ENCODE results near the gene TCF7. TPM values are rescaled to one million over a fixed set of nuclear protein-coding genes. Genes with fewer than 3 reads are reported as not detected.

TCF7 gene
- total RNA-seq, 2 experiments from 2014 or later = 19.2 to 21.9 TPM

GRCh38 chr5:134130239-134130945, 15.9 kb downstream of the TCF7 start:
- H3K27me3 Mint-ChIP-seq = peaks cover 37% of the 10 kb centered on the region
- H3K27ac Mint-ChIP-seq = no peak overlapping the region
- peaks cover 72% of the 10 kb centered on the region for H3K4me1 Mint-ChIP-seq
- DNase-seq = no peak
- ChIA-PET POLR2A (interaction anchor here (1.5 to 3.5 kb wide), 3 partner anchors 10 to 395 kb away, joined by 3 to 23 read pairs (median 11); partner anchors contain the start of gene JADE2), CTCF (interaction anchor here (1.9 to 2.4 kb wide), 2 partner anchors 8 to 11 kb away, joined by 6 to 10 read pairs; no protein-coding TSS in a partner anchor)
- no peaks in the 10 kb centered on the region for H3K9me3 Mint-ChIP-seq
- H3K4me3 Mint-ChIP-seq = no peak overlapping the region
- peaks cover 28% of the 10 kb centered on the region for H3K36me3 Mint-ChIP-seq (ENCODE audit: low read depth)

GRCh38 chr5:134131165-134131564, 16.7 kb downstream of the TCF7 start:
- H3K4me3 Mint-ChIP-seq = no peak overlapping the region
- ChIA-PET CTCF (interaction anchor here (2.4 kb wide), 1 partner anchor 10 kb away, joined by 10 read pairs; no protein-coding TSS in a partner anchor), POLR2A (interaction anchor here (1.5 to 3.5 kb wide), 2 partner anchors 9 to 395 kb away, joined by 3 to 23 read pairs; partner anchors contain the start of gene JADE2)
- H3K9me3 Mint-ChIP-seq = no peaks in the 10 kb centered on the region
- H3K36me3 Mint-ChIP-seq (ENCODE audit: low read depth) = peaks cover 34% of the 10 kb centered on the region
- H3K27me3 Mint-ChIP-seq = peaks cover 43% of the 10 kb centered on the region
- H3K4me1 Mint-ChIP-seq = peaks cover 72% of the 10 kb centered on the region
- no peak for DNase-seq
- peak overlapping the region; percentile 68 for H3K27ac Mint-ChIP-seq

- no peak overlapping the region for H3K4me3 Mint-ChIP-seq
- H3K4me1 Mint-ChIP-seq = peaks cover 74% of the 10 kb centered on the region
Observed at GRCh38 chr5:134131578-134132350, 17.3 kb downstream of the TCF7 start.

GRCh38 chr5:134132372-134133187, 18.1 kb downstream of the TCF7 start:
- Mint-ChIP-seq H3K9me3 (no peaks in the 10 kb centered on the region), H3K36me3 (ENCODE audit: low read depth) (peaks cover 34% of the 10 kb centered on the region), H3K4me3 (no peak overlapping the region), H3K4me1 (peaks cover 77% of the 10 kb centered on the region), H3K27ac (peak overlapping the region; percentile 78), H3K27me3 (peaks cover 39% of the 10 kb centered on the region)
- DNase-seq = peak; percentile 68
- ChIA-PET POLR2A (interaction anchor here (0.6 to 2.8 kb wide), 11 partner anchors 8 to 93 kb away, joined by 3 to 10 read pairs (median 4); partner anchors contain the start of genes PPP2CA and TCF7), CTCF (interaction anchor here (2.4 to 3.2 kb wide), 2 partner anchors 9 to 93 kb away, joined by 10 to 20 read pairs; no protein-coding TSS in a partner anchor)

More at GRCh38 chr5:134131578-134132350, 17.3 kb downstream of the TCF7 start:
- Mint-ChIP-seq H3K27ac (peak overlapping the region; percentile 78), H3K9me3 (no peaks in the 10 kb centered on the region), H3K27me3 (peaks cover 41% of the 10 kb centered on the region), H3K36me3 (ENCODE audit: low read depth) (peaks cover 34% of the 10 kb centered on the region)
- ChIA-PET CTCF (interaction anchor here (2.4 to 3.2 kb wide), 2 partner anchors 9 to 92 kb away, joined by 10 to 20 read pairs; no protein-coding TSS in a partner anchor), POLR2A (interaction anchor here (0.6 to 2.2 kb wide), 10 partner anchors 8 to 394 kb away, joined by 3 to 7 read pairs (median 4); partner anchors contain the start of genes JADE2, PPP2CA and TCF7)
- DNase-seq = no peak

GRCh38 chr5:134133188-134133994, 18.9 kb downstream of the TCF7 start:
- Mint-ChIP-seq H3K9me3 (no peaks in the 10 kb centered on the region), H3K27me3 (peaks cover 35% of the 10 kb centered on the region), H3K4me1 (peaks cover 77% of the 10 kb centered on the region), H3K4me3 (no peak overlapping the region), H3K36me3 (ENCODE audit: low read depth) (peaks cover 34% of the 10 kb centered on the region), H3K27ac (peak overlapping the region; percentile 78)
- ChIA-PET CTCF (interaction anchor here (1.3 to 3.2 kb wide), 2 partner anchors 92 to 94 kb away, joined by 3 to 20 read pairs; no protein-coding TSS in a partner anchor), POLR2A (interaction anchor here (1.1 to 2.8 kb wide), 6 partner anchors 7 to 92 kb away, joined by 4 to 10 read pairs (median 6); partner anchors contain the start of genes PPP2CA and TCF7)
- no peak for DNase-seq

- Mint-ChIP-seq H3K4me3 (no peak overlapping the region), H3K36me3 (ENCODE audit: low read depth) (peaks cover 31% of the 10 kb centered on the region), H3K27me3 (peaks cover 31% of the 10 kb centered on the region), H3K27ac (no peak overlapping the region), H3K9me3 (no peaks in the 10 kb centered on the region), H3K4me1 (peaks cover 77% of the 10 kb centered on the region)
- DNase-seq = no peak
- POLR2A ChIA-PET = interaction anchor here (2.2 to 2.8 kb wide), 2 partner anchors 9 to 19 kb away, joined by 5 to 10 read pairs; partner anchors contain the start of gene TCF7
- CTCF ChIA-PET = interaction anchor here (1.3 to 3.2 kb wide), 2 partner anchors 93 to 94 kb away, joined by 3 to 20 read pairs; no protein-coding TSS in a partner anchor
Observed at GRCh38 chr5:134133995-134134541, 19.6 kb downstream of the TCF7 start.

- H3K4me1 Mint-ChIP-seq = peaks cover 69% of the 10 kb centered on the region
- POLR2A ChIA-PET = interaction anchor here (1.5 to 2.8 kb wide), 2 partner anchors 10 to 42 kb away, joined by 4 to 10 read pairs; partner anchors contain the start of gene SKP1
Observed at GRCh38 chr5:134135091-134135655, 20.7 kb downstream of the TCF7 start.

GRCh38 chr5:134136221-134136631, 21.7 kb downstream of the TCF7 start:
- DNase-seq = peak; percentile 14
- POLR2A ChIA-PET = interaction anchor here (1.5 to 2.0 kb wide), 2 partner anchors 25 to 41 kb away, joined by 4 to 6 read pairs; partner anchors contain the start of gene SKP1
- CTCF ChIA-PET = interaction anchor here (2.2 kb wide), 1 partner anchor 97 kb away, joined by 8 read pairs; no protein-coding TSS in a partner anchor
- Mint-ChIP-seq H3K4me3 (no peak overlapping the region), H3K4me1 (peaks cover 63% of the 10 kb centered on the region), H3K9me3 (no peaks in the 10 kb centered on the region), H3K27me3 (peaks cover 22% of the 10 kb centered on the region), H3K36me3 (ENCODE audit: low read depth) (peaks cover 29% of the 10 kb centered on the region), H3K27ac (no peak overlapping the region)

More at GRCh38 chr5:134135091-134135655, 20.7 kb downstream of the TCF7 start:
- H3K27me3 Mint-ChIP-seq = peaks cover 31% of the 10 kb centered on the region
- peaks cover 31% of the 10 kb centered on the region for H3K36me3 Mint-ChIP-seq (ENCODE audit: low read depth)
- H3K9me3 Mint-ChIP-seq = no peaks in the 10 kb centered on the region
- CTCF ChIA-PET = interaction anchor here (1.0 to 2.2 kb wide), 3 partner anchors 12 to 96 kb away, joined by 3 to 8 read pairs (median 3); no protein-coding TSS in a partner anchor
- H3K27ac Mint-ChIP-seq = no peak overlapping the region
- DNase-seq = no peak
- H3K4me3 Mint-ChIP-seq = no peak overlapping the region

- peak; percentile 15 for DNase-seq
- CTCF ChIA-PET = interaction anchor here (0.6 to 2.2 kb wide), 2 partner anchors 97 to 818 kb away, joined by 3 to 8 read pairs; no protein-coding TSS in a partner anchor
- H3K4me3 Mint-ChIP-seq = no peak overlapping the region
- POLR2A ChIA-PET = interaction anchor here (1.3 to 2.5 kb wide), 3 partner anchors 10 to 26 kb away, joined by 3 to 8 read pairs (median 6); partner anchors contain the start of gene TCF7
- H3K27me3 Mint-ChIP-seq = peaks cover 19% of the 10 kb centered on the region
- peaks cover 58% of the 10 kb centered on the region for H3K4me1 Mint-ChIP-seq
- peaks cover 31% of the 10 kb centered on the region for H3K36me3 Mint-ChIP-seq (ENCODE audit: low read depth)
- H3K9me3 Mint-ChIP-seq = no peaks in the 10 kb centered on the region
- H3K27ac Mint-ChIP-seq = no peak overlapping the region
Observed at GRCh38 chr5:134136771-134137170, 22.3 kb downstream of the TCF7 start.
